IPS DF 6.9 (cell line): ENCODE results near the gene CPNE7.

Experiments
- DNase-seq: peaks from one replicate; pipeline ENCODE4 v3.0.0-alpha.2; 2013; ENCODE audit warnings: low read depth, low spot score
- H3K27ac ChIP-seq: one replicate; pipeline ENCODE4 v1.5.1; 2013; ENCODE audit warnings: low read length, control low read depth
- H3K27me3 ChIP-seq: 2 replicates; pipeline ENCODE4 v1.6.1; 2013; ENCODE audit warnings: mild to moderate bottlenecking, low read length; ENCODE audit not compliant: control insufficient read depth, insufficient read depth
- H3K36me3 ChIP-seq: 2 replicates; pipeline ENCODE4 v1.6.1; 2013; ENCODE audit warnings: low read length; ENCODE audit not compliant: control insufficient read depth, insufficient read depth
- H3K4me1 ChIP-seq: 2 replicates; pipeline ENCODE4 v1.6.1; 2013; ENCODE audit warnings: low read length; ENCODE audit not compliant: control insufficient read depth, insufficient read depth
- H3K4me3 ChIP-seq: 2 replicates; pipeline ENCODE4 v1.5.1; 2013; ENCODE audit warnings: mild to moderate bottlenecking, low read length
- H3K9me3 ChIP-seq: 2 replicates; pipeline ENCODE4 v1.6.1; 2013; ENCODE audit warnings: low read length, inconsistent platforms; ENCODE audit not compliant: control insufficient read depth, insufficient read depth
- WGBS: extraction: QIAGEN DNeasy Blood & Tissue Kit; methylation state at CpG from one replicate; pipeline ENCODE4 v1.1.7; 2013; ENCODE audit warnings: mixed read lengths, missing lambda C conversion rate; ENCODE audit not compliant: insufficient read length, insufficient coverage; 5-methylcytosine and 5-hydroxymethylcytosine counted together

Gene CPNE7

GRCh38 chr16:89540557-89540956, 35.0 kb upstream of the CPNE7 start:
- H3K27me3 ChIP-seq, result no peaks in the 10 kb centered on the region
- H3K4me1 ChIP-seq, result no peaks in the 10 kb centered on the region
- WGBS, result no CpG with 5 or more reads among the region's 13 CpGs
- H3K36me3 ChIP-seq, result peaks cover 28% of the 10 kb centered on the region
- H3K27ac ChIP-seq, result no peak overlapping the region
- no peak for DNase-seq
- H3K9me3 ChIP-seq, result no peaks in the 10 kb centered on the region
- no peak overlapping the region for H3K4me3 ChIP-seq

- H3K4me3 ChIP-seq, result no peak overlapping the region
- no CpG with 5 or more reads among the region's 21 CpGs for WGBS
These were observed 33.8 kb upstream of the CPNE7 start for GRCh38 chr16:89541792-89542191.

GRCh38 chr16:89544113-89544512, 31.4 kb upstream of the CPNE7 start:
- Histone ChIP-seq H3K27ac (no peak overlapping the region), H3K9me3 (no peaks in the 10 kb centered on the region), H3K4me1 (no peaks in the 10 kb centered on the region), H3K27me3 (no peaks in the 10 kb centered on the region), H3K36me3 (peaks cover 21% of the 10 kb centered on the region), H3K4me3 (no peak overlapping the region)
- DNase-seq, result no peak
- WGBS, result no CpG with 5 or more reads among the region's 11 CpGs

More at GRCh38 chr16:89541792-89542191, 33.8 kb upstream of the CPNE7 start:
- Histone ChIP-seq H3K4me1 (no peaks in the 10 kb centered on the region), H3K27ac (no peak overlapping the region), H3K27me3 (no peaks in the 10 kb centered on the region), H3K9me3 (no peaks in the 10 kb centered on the region), H3K36me3 (peaks cover 28% of the 10 kb centered on the region)
- DNase-seq, result no peak

DNA sequence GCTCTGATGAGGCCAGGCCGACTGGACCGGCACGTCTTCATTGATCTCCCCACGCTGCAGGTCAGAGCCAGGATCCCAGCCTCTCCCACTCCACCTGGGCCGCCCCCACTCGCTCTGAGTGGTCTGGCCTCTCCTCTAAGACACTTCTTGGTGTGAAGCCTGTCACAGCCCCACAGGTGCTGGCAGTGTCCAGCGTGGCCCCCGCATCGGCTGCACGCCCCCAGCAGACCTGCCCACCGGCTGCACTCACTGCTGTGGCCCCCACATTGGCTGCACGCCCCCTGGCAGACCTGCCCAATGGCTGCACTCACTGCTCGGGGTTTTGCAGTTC, 30.9 kb upstream of the CPNE7 start:
- WGBS, result no CpG with 5 or more reads among the region's 13 CpGs
- Histone ChIP-seq H3K4me3 (no peak overlapping the region), H3K9me3 (no peaks in the 10 kb centered on the region), H3K27ac (no peak overlapping the region), H3K27me3 (no peaks in the 10 kb centered on the region), H3K4me1 (no peaks in the 10 kb centered on the region), H3K36me3 (peaks cover 21% of the 10 kb centered on the region)
- DNase-seq, result no peak

DNA sequence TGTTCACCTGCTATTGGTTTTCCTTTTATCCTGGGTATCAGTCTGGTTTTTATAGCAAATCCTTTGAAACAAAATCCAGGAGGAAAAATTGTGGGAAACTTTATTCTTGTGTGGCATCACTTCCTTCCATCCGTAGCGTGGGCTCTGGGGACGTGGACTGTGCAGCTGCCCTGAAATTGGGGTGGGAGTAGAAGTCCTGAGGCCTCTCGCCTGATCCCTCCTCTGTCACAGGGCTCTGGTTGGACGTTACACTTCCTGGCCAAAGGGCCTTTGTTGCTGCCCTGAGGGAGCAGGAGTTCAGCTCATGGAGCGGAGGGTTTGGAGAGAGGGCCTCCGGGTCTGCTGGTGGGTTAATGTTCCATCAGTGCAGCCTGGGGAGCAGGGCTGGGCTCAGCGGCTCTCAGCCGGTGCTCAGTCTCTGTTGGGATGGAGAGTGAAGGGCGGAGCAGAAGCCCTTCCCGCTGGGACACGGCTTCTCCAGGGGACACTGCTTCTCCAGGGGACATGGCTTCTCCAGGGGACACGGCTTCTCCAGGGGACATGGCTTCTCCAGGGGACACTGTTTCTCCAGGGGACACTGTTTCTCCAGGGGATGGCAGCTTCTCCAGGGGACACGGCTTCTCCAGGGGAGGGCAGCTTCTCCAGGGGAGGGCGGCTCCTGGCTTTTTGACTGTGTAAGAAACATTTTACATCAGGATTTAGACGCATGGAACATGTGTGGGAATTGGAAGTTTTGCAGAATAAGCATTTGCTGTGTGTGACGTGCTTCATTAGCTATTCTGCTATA, 30.3 kb upstream of the CPNE7 start:
- no peak for DNase-seq
- Histone ChIP-seq H3K4me3 (no peak overlapping the region), H3K4me1 (no peaks in the 10 kb centered on the region), H3K27ac (no peak overlapping the region), H3K36me3 (peaks cover 21% of the 10 kb centered on the region), H3K27me3 (no peaks in the 10 kb centered on the region), H3K9me3 (no peaks in the 10 kb centered on the region)
- WGBS, result no CpG with 5 or more reads among the region's 17 CpGs

DNA sequence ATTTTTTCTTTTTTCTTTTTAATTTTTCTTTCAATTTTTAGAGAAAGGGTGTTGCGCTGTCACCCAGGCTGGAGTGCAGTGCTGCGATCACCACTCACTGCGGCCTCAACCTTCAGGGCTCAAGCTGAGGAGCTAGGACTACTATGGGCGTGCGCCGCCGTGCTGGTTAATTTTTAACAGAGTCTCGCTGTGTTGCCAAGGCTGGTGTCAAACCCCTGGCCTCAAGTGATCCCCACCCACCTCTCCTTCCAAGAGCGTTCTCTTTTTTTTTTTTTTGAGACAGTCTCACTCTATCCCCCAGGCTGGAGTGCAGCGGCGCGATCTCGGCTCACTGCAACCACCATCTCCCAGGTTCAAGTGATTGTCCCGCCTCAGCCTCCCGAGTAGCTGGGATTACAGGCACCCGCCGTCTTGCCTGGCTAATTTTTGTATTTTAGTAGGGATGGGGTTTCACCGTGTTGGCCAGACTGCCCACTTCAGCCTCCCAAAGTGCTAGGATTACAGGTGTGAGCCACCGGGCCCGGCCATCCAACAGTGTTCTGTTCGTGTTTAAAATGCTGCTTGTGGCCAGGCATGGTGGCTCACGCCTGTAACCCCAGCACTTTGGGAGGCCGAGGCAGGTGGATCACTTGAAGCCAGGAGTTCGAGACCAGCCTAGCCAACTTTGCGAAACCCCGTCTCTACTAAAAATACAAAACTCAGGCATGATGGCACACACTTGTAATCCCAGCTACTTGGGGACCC, 29.6 kb upstream of the CPNE7 start:
- Histone ChIP-seq H3K9me3 (no peaks in the 10 kb centered on the region), H3K36me3 (peaks cover 25% of the 10 kb centered on the region), H3K4me1 (no peaks in the 10 kb centered on the region), H3K27ac (no peak overlapping the region), H3K27me3 (no peaks in the 10 kb centered on the region), H3K4me3 (no peak overlapping the region)
- WGBS, result no CpG with 5 or more reads among the region's 26 CpGs
- DNase-seq, result no peak

DNA sequence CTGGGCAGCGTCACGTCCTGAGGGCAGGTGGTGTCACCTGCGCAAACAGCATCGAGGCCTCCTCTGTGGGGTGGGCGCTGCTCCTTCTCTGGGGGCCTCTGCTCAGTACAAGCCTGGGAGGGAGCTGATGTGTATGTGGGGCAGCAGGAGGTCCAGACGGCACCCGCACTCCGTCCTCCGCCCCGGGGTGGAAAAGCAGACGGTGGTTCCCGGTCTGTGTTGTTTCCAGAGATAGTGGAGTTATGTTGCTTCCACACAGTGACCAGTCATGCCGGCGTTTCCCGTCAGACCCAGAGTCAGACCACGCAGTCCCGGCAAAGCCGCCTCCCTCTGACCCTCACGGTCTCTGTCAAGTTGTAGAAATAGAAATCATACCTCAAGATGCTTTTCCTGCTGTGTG, 28.8 kb upstream of the CPNE7 start:
- WGBS, result no CpG with 5 or more reads among the region's 19 CpGs

GRCh38 chr16:89547291-89547690, 28.3 kb upstream of the CPNE7 start:
- Histone ChIP-seq H3K27ac (no peak overlapping the region), H3K4me3 (no peak overlapping the region), H3K4me1 (no peaks in the 10 kb centered on the region), H3K36me3 (peaks cover 28% of the 10 kb centered on the region), H3K27me3 (no peaks in the 10 kb centered on the region), H3K9me3 (no peaks in the 10 kb centered on the region)
- no peak for DNase-seq
- no CpG with 5 or more reads among the region's 17 CpGs for WGBS

More for the DNA sequence above, 28.8 kb upstream of the CPNE7 start:
- H3K4me3 ChIP-seq, result no peak overlapping the region
- H3K9me3 ChIP-seq, result no peaks in the 10 kb centered on the region
- H3K36me3 ChIP-seq, result peaks cover 28% of the 10 kb centered on the region
- no peak for DNase-seq
- no peaks in the 10 kb centered on the region for H3K27me3 ChIP-seq
- H3K27ac ChIP-seq, result no peak overlapping the region
- no peaks in the 10 kb centered on the region for H3K4me1 ChIP-seq

DNA sequence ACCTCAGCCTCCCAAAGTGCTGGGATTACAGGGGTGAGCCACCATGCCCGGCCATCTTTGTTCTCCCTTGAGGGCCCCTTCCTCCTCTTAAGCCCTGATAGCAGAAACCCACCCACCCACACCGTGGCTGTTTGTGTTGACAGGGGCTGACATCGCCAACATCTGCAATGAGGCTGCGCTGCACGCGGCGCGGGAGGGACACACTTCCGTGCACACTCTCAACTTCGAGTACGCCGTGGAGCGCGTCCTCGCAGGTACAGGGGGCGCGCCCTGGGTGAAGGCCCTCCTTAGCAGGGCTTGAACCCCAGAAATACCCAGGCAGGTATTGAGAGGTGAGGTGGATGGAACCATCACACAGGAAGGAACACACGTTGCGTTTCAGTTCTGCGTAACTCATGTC, 27.7 kb upstream of the CPNE7 start:
- Histone ChIP-seq H3K27ac (no peak overlapping the region), H3K4me3 (no peak overlapping the region), H3K36me3 (peaks cover 31% of the 10 kb centered on the region), H3K4me1 (no peaks in the 10 kb centered on the region), H3K27me3 (no peaks in the 10 kb centered on the region), H3K9me3 (no peaks in the 10 kb centered on the region)
- WGBS, result no CpG with 5 or more reads among the region's 20 CpGs
- DNase-seq, result no peak

DNA sequence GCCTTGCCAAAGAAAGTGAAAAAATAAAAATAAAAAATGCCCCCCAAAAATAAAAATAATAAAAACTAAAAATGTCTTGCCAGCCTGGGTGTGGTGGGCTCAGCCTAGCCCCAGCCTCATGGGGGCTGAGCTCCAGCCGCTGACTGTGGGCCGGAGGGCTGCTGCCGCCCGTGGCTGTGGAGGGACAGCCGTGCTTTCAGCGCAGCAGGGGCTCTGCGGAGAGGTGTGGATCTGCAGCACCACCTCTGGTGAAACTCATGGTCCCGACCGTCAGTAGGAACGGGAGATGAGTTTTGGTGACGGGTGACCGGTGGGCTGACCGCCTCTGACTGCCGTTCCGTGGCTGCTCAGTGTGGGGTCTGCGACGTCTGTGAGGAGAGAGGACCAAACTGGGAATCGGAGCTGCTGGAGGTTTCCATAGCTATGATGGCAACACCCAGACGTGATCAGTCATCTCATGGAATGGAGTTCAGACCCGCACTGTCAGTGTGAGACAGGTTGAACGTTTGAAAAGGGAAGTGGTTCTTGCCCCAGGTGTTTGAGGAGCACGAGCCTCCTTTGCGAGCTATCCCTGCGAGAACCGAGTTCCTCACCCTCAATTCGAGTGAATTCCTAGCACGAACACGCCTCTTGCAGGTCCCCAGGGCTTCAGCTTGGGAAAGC, 27.1 kb upstream of the CPNE7 start:
- no CpG with 5 or more reads among the region's 28 CpGs for WGBS
- no peak for DNase-seq
- no peak overlapping the region for H3K4me3 ChIP-seq
- peaks cover 33% of the 10 kb centered on the region for H3K36me3 ChIP-seq
- H3K27ac ChIP-seq, result no peak overlapping the region
- H3K4me1 ChIP-seq, result no peaks in the 10 kb centered on the region
- H3K27me3 ChIP-seq, result no peaks in the 10 kb centered on the region
- H3K9me3 ChIP-seq, result no peaks in the 10 kb centered on the region
